GM12891 (cell line): Measurements from ENCODE around the gene USP36.

ENCODE experiments used
- DNase-seq: peaks from one replicate; pipeline ENCODE4 v3.0.0; 2011; ENCODE audit warnings: low spot score; ENCODE audit not compliant: insufficient read length
- FAIRE-seq: peaks from 2 replicates; lab custom pipeline; 2011; peaks lifted over from hg19 to GRCh38; lab: Jason Lieb, UNC
- POLR2A ChIP-seq: IDR thresholded peaks from 2 replicates; pipeline ENCODE4 v1.6.1; 2011; ENCODE audit warnings: low read depth, low read length, control low read depth
- POLR2AphosphoS5 ChIP-seq: IDR thresholded peaks from 2 replicates; pipeline ENCODE4 v1.6.1; 2011; ENCODE audit warnings: low read depth, low read length, control low read depth

USP36 gene

DNA sequence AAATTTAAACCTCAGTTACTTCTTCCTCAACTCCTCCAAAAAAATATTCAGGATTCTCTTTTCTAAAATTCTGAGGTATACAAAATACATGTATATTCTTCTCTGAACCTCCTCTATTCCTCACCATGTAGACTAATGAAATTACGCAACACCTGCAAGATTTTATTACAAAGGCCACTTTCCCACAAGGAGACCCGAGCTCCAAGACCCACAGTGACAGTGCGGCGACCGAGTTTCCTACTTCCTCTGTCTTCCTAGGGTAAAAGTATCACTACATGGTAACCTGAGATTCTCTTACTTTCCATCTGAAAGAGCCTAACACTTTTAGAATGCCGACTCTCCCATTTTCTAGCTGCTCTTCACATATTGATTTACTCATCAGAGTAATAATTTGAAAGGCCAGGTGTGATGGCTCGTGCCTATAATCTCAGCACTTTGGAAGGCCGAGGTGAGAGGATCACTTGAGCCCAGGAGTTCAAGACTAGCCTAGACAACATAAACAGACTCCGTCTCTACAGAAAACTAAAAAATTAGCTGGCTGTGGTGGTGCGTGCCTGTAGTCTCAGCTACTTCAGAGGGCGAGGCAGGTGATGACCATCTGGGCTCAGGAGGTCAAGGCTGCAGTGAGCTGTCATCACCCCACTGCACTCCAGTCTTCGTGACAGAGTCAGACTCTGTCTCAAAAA lies 94.2 kb downstream of the USP36 start:
- DNase-seq (no peak), FAIRE-seq (no peak)
- TF ChIP-seq POLR2A (no peak), POLR2AphosphoS5 (no peak)
